Keratinocyte (primary cell): Measurements from ENCODE around the gene ADM2. TPM values are rescaled to one million over a fixed set of nuclear protein-coding genes. Genes with fewer than 3 reads are reported as not detected.
A peak's percentile ranks its signal among the peaks of the same experiment; 100 is the strongest.
"Not testable (repeated sequence)": the region's sequence is repeated elsewhere in the genome, so short reads cannot be mapped to it uniquely, and the experiment has no call there.

Experiments
- DNase-seq: peaks from one replicate; pipeline ENCODE4 v3.0.0-alpha.2; 2011; ENCODE audit warnings: low read depth, missing footprints, low spot score
- FAIRE-seq: peaks from 2 replicates; lab custom pipeline; 2011; peaks lifted over from hg19 to GRCh38; lab: Jason Lieb, UNC
- H2AFZ ChIP-seq: 2 replicates; pipeline ENCODE4 v1.6.0; 2012; ENCODE audit warnings: low read length, control low read depth, inconsistent platforms; ENCODE audit not compliant: control insufficient read depth
- H3K27ac ChIP-seq: 2 replicates; pipeline ENCODE4 v1.5.1; 2011; ENCODE audit warnings: low read length; ENCODE audit not compliant: control insufficient read depth, insufficient read depth
- H3K27me3 ChIP-seq: 3 replicates; pipeline ENCODE4 v1.6.0; 2011; ENCODE audit warnings: low read length; ENCODE audit not compliant: control insufficient read depth, insufficient read depth; ENCODE audit errors: extremely low read depth
- H3K36me3 ChIP-seq, 2 experiments: 2 replicates in 1 of 2; 3 replicates in 1 of 2; pipeline ENCODE4 v1.5.1; 2011; ENCODE audit warnings: low read length in 2 of 2, mild to moderate bottlenecking in 1 of 2; ENCODE audit not compliant: control insufficient read depth in 2 of 2, insufficient read depth in 2 of 2; ENCODE audit errors: extremely low read depth in 1 of 2
- H3K4me1 ChIP-seq: 3 replicates; pipeline ENCODE4 v1.5.1; 2011; ENCODE audit warnings: low read length; ENCODE audit not compliant: control insufficient read depth, insufficient read depth; ENCODE audit errors: extremely low read depth
- H3K4me2 ChIP-seq: 3 replicates; pipeline ENCODE4 v1.6.0; 2011; ENCODE audit warnings: low read depth, low read length; ENCODE audit not compliant: control insufficient read depth, insufficient read depth; ENCODE audit errors: extremely low read depth
- H3K4me3 ChIP-seq, 3 experiments: fragments of 200-600 bp in 1 of 3; sonication (generic) in 1 of 3; 2 replicates in 2 of 3; 3 replicates in 1 of 3; pipeline ENCODE4 v1.5.1; 2011 to 2016; ENCODE audit warnings: low read length in 3 of 3, mild to moderate bottlenecking in 3 of 3, control low read depth in 2 of 3, inconsistent platforms in 1 of 3, low read depth in 1 of 3, mixed read lengths in 1 of 3, mixed run types in 1 of 3, moderate library complexity in 1 of 3; ENCODE audit not compliant: control insufficient read depth in 2 of 3, insufficient read depth in 2 of 3; ENCODE audit errors: extremely low read depth in 1 of 3
- H3K79me2 ChIP-seq: 2 replicates; pipeline ENCODE4 v1.6.0; 2012; ENCODE audit warnings: low read length; ENCODE audit not compliant: control insufficient read depth, insufficient read depth
- H3K9ac ChIP-seq: 3 replicates; pipeline ENCODE4 v1.6.0; 2011; ENCODE audit warnings: low read length; ENCODE audit not compliant: control insufficient read depth, insufficient read depth; ENCODE audit errors: extremely low read depth
- H3K9me1 ChIP-seq: 3 replicates; pipeline ENCODE4 v1.6.0; 2011; ENCODE audit warnings: low read length; ENCODE audit not compliant: control insufficient read depth, insufficient read depth; ENCODE audit errors: extremely low read depth
- H3K9me3 ChIP-seq: 2 replicates; pipeline ENCODE4 v1.5.1; 2012; ENCODE audit warnings: low read depth, low read length; ENCODE audit not compliant: control insufficient read depth
- H4K20me1 ChIP-seq: 3 replicates; pipeline ENCODE4 v1.6.0; 2011; ENCODE audit warnings: low read length; ENCODE audit not compliant: control insufficient read depth, insufficient read depth; ENCODE audit errors: extremely low read depth
- EZH2 ChIP-seq: IDR thresholded peaks from one replicate; pipeline ENCODE4 v1.6.1; 2012; ENCODE audit warnings: inconsistent platforms, mild to moderate bottlenecking, low read length, moderate library complexity
- dilution Hi-C: fragments of 300-500 bp; cut with MboI; formaldehyde crosslinking; loops from one replicate; pipeline ENCODE4 v1.7.0; 2020; ENCODE audit warnings: low sequenced_read_pairs; ENCODE audit not compliant: extremely low pct_ligation_motif_present
- polyA minus RNA-seq, 3 experiments: library from RNA; depleted of rRNA, polyadenylated mRNA; stranded (reverse); fragments of >200 nt; gene quantifications; 1 replicate in 1 of 3; 2 replicates in 1 of 3; 3 replicates in 1 of 3; pipeline ENCODE4 v1.2.3, GENCODE V29; 2011
- polyA plus RNA-seq, 5 experiments: library from polyadenylated mRNA; depleted of rRNA in 3 of 5; stranded (reverse) in 3 of 5; stranded (forward) in 1 of 5; unstranded in 1 of 5; fragments of >200 nt; gene quantifications; 1 replicate in 1 of 5; 2 replicates in 3 of 5; 3 replicates in 1 of 5; pipeline versions ENCODE4 v1.2.1 to v1.2.3, GENCODE V29; 2011 to 2012; ENCODE audit warnings: missing spikeins in 2 of 5, low read depth in 1 of 5, low replicate concordance in 1 of 5
- TF ChIP-seq, protein P1 (sequence below), 3 experiments: IDR thresholded peaks in 1 of 3; conservative IDR thresholded peaks in 1 of 3; optimal IDR thresholded peaks in 1 of 3; 2 replicates in 2 of 3; 3 replicates in 1 of 3; pipeline versions ENCODE3 to v1.5.1; 2011; ENCODE audit warnings: low read length in 3 of 3, mild to moderate bottlenecking in 3 of 3, moderate library complexity in 2 of 3, control low read depth in 1 of 3, inconsistent platforms in 1 of 3; ENCODE audit not compliant: insufficient read depth in 2 of 3; ENCODE audit errors: extremely low read depth in 1 of 3

Gene ADM2, protein sequence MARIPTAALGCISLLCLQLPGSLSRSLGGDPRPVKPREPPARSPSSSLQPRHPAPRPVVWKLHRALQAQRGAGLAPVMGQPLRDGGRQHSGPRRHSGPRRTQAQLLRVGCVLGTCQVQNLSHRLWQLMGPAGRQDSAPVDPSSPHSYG
- 0.21 to 0.54 TPM (median 0.27 TPM) in 3 replicates for polyA plus RNA-seq
- polyA plus RNA-seq (2011; ENCODE audit: low read depth), result 1.5 TPM
- 0.55 and 0.86 TPM in 2 replicates for polyA plus RNA-seq (2011; cell fraction: cytosol; rRNA removed)
- 1.7 and 2.0 TPM in 2 replicates for polyA plus RNA-seq (2011; cell fraction: nucleus; rRNA removed)
- 0.79 and 6.0 TPM in 2 replicates for polyA plus RNA-seq (2012; ENCODE audit: low replicate concordance)
- polyA minus RNA-seq, result 0.22 to 0.95 TPM (median 0.46 TPM) in 3 replicates
- 1.2 TPM for polyA minus RNA-seq (2011; cell fraction: cytosol; rRNA and poly(A)+ RNA removed)
- 0.95 and 1.2 TPM in 2 replicates for polyA minus RNA-seq (2011; cell fraction: nucleus; rRNA and poly(A)+ RNA removed)

DNA sequence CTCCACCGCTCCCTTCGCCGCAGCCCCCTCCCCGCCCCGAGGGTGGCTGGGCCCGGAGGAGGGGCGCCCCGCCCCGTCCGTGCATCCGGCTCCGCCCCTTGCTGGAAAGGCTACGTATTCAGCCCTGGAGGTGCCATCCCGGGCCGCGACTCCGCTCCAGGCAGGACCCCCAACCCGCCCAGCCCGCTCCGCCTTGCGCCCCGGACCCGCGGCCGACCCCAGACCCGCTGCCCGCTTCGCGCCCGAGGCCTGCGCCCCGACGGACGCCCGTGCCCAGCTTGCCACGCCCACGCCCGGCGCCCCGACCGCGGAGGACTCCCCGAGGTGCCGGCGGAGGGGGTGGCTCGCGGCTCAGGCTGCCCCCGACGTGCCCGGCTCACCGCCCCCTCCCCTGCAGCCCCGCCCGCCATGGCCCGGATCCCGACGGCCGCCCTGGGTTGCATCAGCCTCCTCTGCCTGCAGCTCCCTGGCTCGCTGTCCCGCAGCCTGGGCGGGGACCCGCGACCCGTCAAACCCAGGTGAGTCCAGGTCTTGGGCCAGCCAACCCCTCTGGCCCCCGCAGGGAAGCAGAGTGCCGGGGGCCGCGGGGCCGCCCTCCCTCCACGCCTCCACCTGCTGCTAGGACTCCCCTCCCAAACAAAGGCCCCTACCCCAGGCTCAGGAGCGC is at the start of gene ADM2:
ADM2 (plus strand) TSS at position 104 of the 667 bp plus-strand sequence; CDS start at position 409, 305 bp downstream.
- Histone ChIP-seq H3K9me3 (no peaks in the 10 kb centered on the region), H3K9ac (peak within 1 kb of the TSS; percentile 73), H3K4me2 (peak within 1 kb of the TSS; percentile 56), H3K9me1 (no peaks in the 10 kb centered on the region), H3K27me3 (peaks cover 30% of the 10 kb centered on the region), H4K20me1 (peaks cover 3% of the 10 kb centered on the region), H3K27ac (no peak within 1 kb of the TSS), H3K4me3 (peak within 1 kb of the TSS; percentile 29 to 88 (median 41)), H3K4me1 (peaks cover 6% of the 10 kb centered on the region), H3K79me2 (no peaks in the 10 kb centered on the region), H3K36me3 (no peaks in the 10 kb centered on the region), H2AFZ (peak within 1 kb of the TSS; percentile 6)
- TF ChIP-seq, protein P1, sequence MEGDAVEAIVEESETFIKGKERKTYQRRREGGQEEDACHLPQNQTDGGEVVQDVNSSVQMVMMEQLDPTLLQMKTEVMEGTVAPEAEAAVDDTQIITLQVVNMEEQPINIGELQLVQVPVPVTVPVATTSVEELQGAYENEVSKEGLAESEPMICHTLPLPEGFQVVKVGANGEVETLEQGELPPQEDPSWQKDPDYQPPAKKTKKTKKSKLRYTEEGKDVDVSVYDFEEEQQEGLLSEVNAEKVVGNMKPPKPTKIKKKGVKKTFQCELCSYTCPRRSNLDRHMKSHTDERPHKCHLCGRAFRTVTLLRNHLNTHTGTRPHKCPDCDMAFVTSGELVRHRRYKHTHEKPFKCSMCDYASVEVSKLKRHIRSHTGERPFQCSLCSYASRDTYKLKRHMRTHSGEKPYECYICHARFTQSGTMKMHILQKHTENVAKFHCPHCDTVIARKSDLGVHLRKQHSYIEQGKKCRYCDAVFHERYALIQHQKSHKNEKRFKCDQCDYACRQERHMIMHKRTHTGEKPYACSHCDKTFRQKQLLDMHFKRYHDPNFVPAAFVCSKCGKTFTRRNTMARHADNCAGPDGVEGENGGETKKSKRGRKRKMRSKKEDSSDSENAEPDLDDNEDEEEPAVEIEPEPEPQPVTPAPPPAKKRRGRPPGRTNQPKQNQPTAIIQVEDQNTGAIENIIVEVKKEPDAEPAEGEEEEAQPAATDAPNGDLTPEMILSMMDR (optimal IDR thresholded peaks at IDR 0.05 in 1 of 3, IDR thresholded peaks at IDR 0.05 in 1 of 3, conservative IDR thresholded peaks at IDR 0.05 in 1 of 3; ENCODE audit: extremely low read depth in 1 of 3, insufficient read depth in 2 of 3, low read length in 3 of 3), result no peak
- TF ChIP-seq EZH2, result no peak
- FAIRE-seq (no peak), DNase-seq (no peak)
- dilution Hi-C loops, result no loop called here

DNA sequence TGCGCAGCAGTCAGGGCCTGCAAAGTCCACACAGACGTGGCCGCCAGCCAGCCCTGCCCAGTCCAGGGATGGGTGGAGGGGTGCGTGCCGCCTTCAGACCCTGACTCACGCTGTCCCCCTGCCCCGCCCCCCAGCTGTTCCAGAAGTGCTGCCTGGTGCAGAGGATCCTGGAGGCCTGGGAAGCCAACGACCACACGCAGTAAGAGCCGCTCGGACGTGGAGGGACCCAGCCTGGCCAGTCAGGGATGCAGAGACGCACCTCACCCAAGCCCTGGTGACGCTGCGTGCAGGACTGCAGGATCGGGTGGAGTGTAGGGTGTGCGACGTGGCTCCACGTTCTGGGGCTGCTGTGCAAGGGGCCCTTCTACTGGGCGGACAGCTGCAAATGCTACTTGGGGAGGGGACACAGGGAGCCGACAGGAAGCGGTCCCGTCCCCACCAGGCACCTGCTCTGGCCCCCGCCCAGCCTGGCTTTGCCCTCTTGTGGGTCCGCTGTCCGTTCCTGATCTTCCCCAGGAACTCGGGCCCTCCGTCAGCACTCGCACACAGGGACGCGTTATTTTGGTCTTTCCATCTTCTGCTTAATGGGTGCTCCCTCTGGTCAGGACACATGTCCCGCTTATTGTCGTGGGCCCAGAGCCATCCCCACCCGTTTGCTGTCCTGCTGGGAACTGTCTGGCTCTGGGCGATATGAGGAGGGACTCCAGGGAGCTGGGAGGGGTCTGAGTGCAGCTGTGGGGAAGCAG is 49.0 kb upstream of the ADM2 start:
- peaks cover 9% of the 10 kb centered on the region for H3K4me1 ChIP-seq
- no peak overlapping the region for H3K9ac ChIP-seq
- H3K4me2 ChIP-seq, result no peak overlapping the region
- H3K27me3 ChIP-seq, result no peaks in the 10 kb centered on the region
- H3K27ac ChIP-seq, result no peak overlapping the region
- H3K4me3 ChIP-seq, result no peak overlapping the region
- H3K9me3 ChIP-seq, result no peaks in the 10 kb centered on the region
- DNase-seq, result no peak
- dilution Hi-C loops, result no loop called here
- no peak for FAIRE-seq
- no peak overlapping the region for H2AFZ ChIP-seq
- no peaks in the 10 kb centered on the region for H3K9me1 ChIP-seq
- no peaks in the 10 kb centered on the region for H4K20me1 ChIP-seq
- no peak for TF ChIP-seq EZH2
- no peaks in the 10 kb centered on the region for H3K79me2 ChIP-seq
- peaks cover 31 to 40% of the 10 kb centered on the region in 2 experiments for H3K36me3 ChIP-seq

DNA sequence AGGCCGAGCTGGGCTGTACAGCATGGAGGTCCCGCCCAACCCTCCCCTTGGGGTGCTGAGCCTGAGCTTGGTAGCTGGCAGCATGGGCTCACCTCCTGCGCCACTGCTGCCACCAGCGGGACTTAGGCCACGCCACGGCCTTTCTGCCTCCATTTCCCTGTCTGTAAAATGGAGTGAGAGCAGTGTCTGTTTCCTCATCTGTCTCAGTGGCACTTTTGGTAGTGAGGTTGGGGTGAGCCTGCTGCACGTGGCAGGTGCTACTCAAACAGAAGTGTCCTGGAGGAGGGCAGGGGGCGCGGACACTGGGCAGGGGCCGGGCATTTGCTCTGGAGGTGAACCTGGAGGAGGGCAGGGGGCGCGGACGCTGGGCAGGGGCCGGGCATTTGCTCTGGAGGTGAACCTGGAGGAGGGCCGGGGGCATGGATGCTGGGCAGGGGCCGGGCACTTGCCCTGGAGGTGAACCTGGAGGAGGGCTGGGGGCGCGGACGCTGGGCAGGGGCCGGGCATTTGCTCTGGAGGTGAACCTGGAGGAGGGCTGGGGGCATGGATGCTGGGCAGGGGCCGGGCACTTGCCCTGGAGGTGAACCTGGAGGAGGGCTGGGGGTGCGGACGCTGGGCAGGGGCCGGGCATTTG is 48.3 kb upstream of the ADM2 start:
- H3K79me2 ChIP-seq, H3K9me1 ChIP-seq, dilution Hi-C loops, H3K27me3 ChIP-seq, H3K4me2 ChIP-seq, H2AFZ ChIP-seq, H3K27ac ChIP-seq, H3K9me3 ChIP-seq, FAIRE-seq, DNase-seq, H3K9ac ChIP-seq, H3K4me1 ChIP-seq, H3K4me3 ChIP-seq, H4K20me1 ChIP-seq: not testable (repeated sequence)
- peaks cover 30 to 43% of the 10 kb centered on the region in 2 experiments for H3K36me3 ChIP-seq
